ENCODE data around the gene INSM1. TPM values are rescaled to one million over a fixed set of nuclear protein-coding genes. Genes with fewer than 3 reads are reported as not detected.

INSM1 gene
- polyA plus RNA-seq, 3 donors = not detected

- DNase-seq (ENCODE audit: extremely low read depth in 1 of 11, low read depth in 9 of 11, low spot score in 4 of 11) = no peak
Observed at GRCh38 chr20:20411836-20412235, 43.9 kb downstream of the INSM1 start.

- DNase-seq (ENCODE audit: extremely low read depth in 1 of 11, low read depth in 9 of 11, low spot score in 4 of 11) = no peak
Observed at GRCh38 chr20:20412750-20413149, 44.8 kb downstream of the INSM1 start.

GRCh38 chr20:20413810-20414281, 45.9 kb downstream of the INSM1 start:
- no peak for DNase-seq (ENCODE audit: extremely low read depth in 1 of 11, low read depth in 9 of 11, low spot score in 4 of 11)

GRCh38 chr20:20414640-20415220, 46.8 kb downstream of the INSM1 start:
- no peak for DNase-seq (ENCODE audit: extremely low read depth in 1 of 11, low read depth in 9 of 11, low spot score in 4 of 11)

GRCh38 chr20:20415321-20415720, 47.4 kb downstream of the INSM1 start:
- DNase-seq (ENCODE audit: extremely low read depth in 1 of 11, low read depth in 9 of 11, low spot score in 4 of 11) = no peak

GRCh38 chr20:20417876-20418676, 50.2 kb downstream of the INSM1 start:
- no peak for DNase-seq (ENCODE audit: extremely low read depth in 1 of 11, low read depth in 9 of 11, low spot score in 4 of 11)
